Measurements from ENCODE around the gene EIF3D. TPM values are rescaled to one million over a fixed set of nuclear protein-coding genes. Genes with fewer than 3 reads are reported as not detected.

EIF3D gene
- total RNA-seq, 1 donor from 2014 or later, result 285 TPM

DNA sequence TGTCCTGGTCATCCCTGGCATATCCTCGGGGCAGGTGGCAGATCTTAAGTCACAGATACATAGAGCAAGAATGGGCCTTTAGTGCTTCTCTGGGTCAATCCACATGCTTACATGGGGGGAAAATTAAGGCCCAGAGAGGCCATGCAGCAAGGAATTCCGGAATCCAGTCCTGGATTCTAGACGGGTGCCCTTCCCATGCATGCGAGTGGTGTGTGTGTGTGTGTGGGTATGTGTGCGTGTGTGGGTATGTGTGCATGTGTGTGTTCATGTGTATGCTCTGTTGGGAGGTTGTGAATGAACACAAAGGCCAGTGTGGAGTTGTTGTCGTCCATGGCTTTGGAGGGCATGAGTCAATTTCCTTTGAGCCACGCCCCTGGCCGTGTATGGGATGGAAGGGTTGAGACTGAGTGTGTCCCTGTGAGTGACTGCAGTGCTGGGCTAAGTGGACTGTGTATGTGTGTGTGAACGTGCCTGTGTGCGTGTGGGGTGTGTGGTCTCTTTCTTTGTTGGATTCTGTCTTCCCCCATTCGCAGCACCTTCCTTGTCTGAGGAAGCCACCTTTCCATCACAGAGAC lies 33.4 kb upstream of the EIF3D start:
- intact Hi-C loops (cut with micrococcal nuclease), result no loop called here

DNA sequence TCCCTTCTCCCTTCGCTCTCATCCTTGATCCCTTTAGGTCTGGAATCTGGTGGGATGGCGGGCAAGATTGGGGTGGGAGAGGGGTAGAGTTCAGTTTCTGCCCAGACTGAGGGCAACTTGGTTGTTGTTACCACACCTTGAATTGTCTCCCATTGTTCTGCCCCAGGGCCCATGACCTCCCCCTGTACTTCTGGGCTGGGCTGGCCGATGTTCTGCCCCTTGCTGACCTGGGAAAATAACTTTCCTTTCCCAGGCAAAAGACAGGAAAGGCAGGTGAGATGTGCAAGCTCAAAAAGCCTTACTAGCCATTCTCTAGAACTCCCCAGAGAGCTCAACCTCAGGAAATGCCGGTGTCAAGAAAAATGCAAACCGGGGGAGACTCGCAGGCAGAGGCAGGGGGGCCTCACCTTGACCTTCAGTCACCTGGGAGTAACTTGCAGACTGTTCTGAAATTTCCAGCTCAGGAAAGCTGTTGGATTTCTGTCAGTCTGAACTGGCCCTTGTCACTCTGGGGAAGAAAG lies 32.4 kb upstream of the EIF3D start:
- no peak overlapping the region for H3K4me3 Mint-ChIP-seq
- peaks cover 7% of the 10 kb centered on the region for H3K4me1 Mint-ChIP-seq
- H3K36me3 Mint-ChIP-seq (ENCODE audit: low read depth), result no peaks in the 10 kb centered on the region
- CTCF ChIA-PET, result no interaction called here
- POLR2A ChIA-PET, result no interaction called here
- TF ChIP-seq, protein P1, sequence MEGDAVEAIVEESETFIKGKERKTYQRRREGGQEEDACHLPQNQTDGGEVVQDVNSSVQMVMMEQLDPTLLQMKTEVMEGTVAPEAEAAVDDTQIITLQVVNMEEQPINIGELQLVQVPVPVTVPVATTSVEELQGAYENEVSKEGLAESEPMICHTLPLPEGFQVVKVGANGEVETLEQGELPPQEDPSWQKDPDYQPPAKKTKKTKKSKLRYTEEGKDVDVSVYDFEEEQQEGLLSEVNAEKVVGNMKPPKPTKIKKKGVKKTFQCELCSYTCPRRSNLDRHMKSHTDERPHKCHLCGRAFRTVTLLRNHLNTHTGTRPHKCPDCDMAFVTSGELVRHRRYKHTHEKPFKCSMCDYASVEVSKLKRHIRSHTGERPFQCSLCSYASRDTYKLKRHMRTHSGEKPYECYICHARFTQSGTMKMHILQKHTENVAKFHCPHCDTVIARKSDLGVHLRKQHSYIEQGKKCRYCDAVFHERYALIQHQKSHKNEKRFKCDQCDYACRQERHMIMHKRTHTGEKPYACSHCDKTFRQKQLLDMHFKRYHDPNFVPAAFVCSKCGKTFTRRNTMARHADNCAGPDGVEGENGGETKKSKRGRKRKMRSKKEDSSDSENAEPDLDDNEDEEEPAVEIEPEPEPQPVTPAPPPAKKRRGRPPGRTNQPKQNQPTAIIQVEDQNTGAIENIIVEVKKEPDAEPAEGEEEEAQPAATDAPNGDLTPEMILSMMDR (IDR thresholded peaks at IDR 0.05), result no peak
- DNase-seq (no peak), ATAC-seq (ENCODE audit: low read depth) (no peak)
- no peaks in the 10 kb centered on the region for H3K9me3 Mint-ChIP-seq
- peaks cover 10% of the 10 kb centered on the region for H3K27me3 Mint-ChIP-seq
- intact Hi-C loops (cut with micrococcal nuclease), result no loop called here
- H3K27ac Mint-ChIP-seq, result no peak overlapping the region

More for the DNA sequence above, 33.4 kb upstream of the EIF3D start:
- ATAC-seq (ENCODE audit: low read depth), result no peak
- peaks cover 12% of the 10 kb centered on the region for H3K27me3 Mint-ChIP-seq
- H3K36me3 Mint-ChIP-seq (ENCODE audit: low read depth), result no peaks in the 10 kb centered on the region
- H3K27ac Mint-ChIP-seq, result no peak overlapping the region
- POLR2A ChIA-PET, result no interaction called here
- CTCF ChIA-PET, result no interaction called here
- TF ChIP-seq, protein P1 (IDR thresholded peaks at IDR 0.05), result no peak
- H3K4me3 Mint-ChIP-seq, result no peak overlapping the region
- peaks cover 7% of the 10 kb centered on the region for H3K4me1 Mint-ChIP-seq
- DNase-seq, result no peak
- H3K9me3 Mint-ChIP-seq, result no peaks in the 10 kb centered on the region

DNA sequence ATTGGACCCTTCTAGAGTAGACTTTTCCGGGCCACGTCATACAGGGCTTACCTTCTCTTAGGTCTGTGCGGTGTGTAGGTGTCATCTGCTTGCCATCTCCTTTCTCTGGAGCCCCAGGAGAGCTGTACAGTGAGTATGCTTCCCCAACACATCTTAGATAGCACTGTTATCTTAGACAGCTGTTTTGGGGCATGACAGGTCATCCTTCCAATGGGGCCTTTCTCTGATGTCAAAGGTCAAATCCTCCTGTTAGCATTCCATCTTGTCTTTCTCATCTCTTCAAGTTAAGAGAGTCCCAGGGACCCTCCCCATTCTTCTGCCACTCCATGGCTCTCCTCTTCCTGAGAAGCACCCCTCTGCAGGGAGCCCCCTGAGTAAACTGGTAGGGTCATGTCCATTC lies 31.0 kb upstream of the EIF3D start:
- Mint-ChIP-seq H3K27ac (no peak overlapping the region), H3K9me3 (no peaks in the 10 kb centered on the region), H3K27me3 (peaks cover 10% of the 10 kb centered on the region), H3K36me3 (ENCODE audit: low read depth) (no peaks in the 10 kb centered on the region), H3K4me1 (peaks cover 7% of the 10 kb centered on the region), H3K4me3 (no peak overlapping the region)
- CTCF ChIA-PET, result no interaction called here
- intact Hi-C loops (cut with micrococcal nuclease), result no loop called here
- DNase-seq (no peak), ATAC-seq (ENCODE audit: low read depth) (no peak)
- TF ChIP-seq, protein P1 (IDR thresholded peaks at IDR 0.05), result no peak
- POLR2A ChIA-PET, result no interaction called here

DNA sequence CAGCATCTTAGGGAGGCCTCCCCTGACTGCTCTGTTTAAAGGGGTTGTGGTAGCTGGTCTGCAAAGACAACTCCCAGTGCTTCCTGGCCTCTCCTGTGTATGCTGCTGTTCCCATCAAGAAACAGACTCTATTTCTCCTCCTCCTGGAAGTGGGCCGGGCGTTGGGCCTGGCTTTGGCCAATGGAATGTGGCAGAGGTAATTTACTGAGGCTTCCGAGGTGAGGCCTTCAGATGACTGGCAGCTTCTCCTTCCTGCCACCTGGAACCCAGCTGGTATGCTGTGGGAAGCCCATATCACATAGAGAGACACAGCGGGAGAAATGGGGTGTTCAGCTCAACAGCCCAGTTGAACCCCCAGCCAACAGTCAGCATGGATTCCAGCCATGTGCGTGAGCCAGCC lies 25.1 kb upstream of the EIF3D start:
- TF ChIP-seq, protein P1 (IDR thresholded peaks at IDR 0.05), result no peak
- Mint-ChIP-seq H3K27ac (peak overlapping the region; percentile 41), H3K4me3 (no peak overlapping the region), H3K36me3 (ENCODE audit: low read depth) (no peaks in the 10 kb centered on the region), H3K9me3 (no peaks in the 10 kb centered on the region), H3K27me3 (no peaks in the 10 kb centered on the region), H3K4me1 (peaks cover 46% of the 10 kb centered on the region)
- no peak for DNase-seq
- ChIA-PET POLR2A (interaction anchor here (0.6 kb wide), 1 partner anchor 46 kb away, joined by 4 read pairs; no protein-coding TSS in a partner anchor), CTCF (no interaction called here)
- intact Hi-C loops (cut with micrococcal nuclease), result no loop called here
- ATAC-seq (ENCODE audit: low read depth), result no peak

DNA sequence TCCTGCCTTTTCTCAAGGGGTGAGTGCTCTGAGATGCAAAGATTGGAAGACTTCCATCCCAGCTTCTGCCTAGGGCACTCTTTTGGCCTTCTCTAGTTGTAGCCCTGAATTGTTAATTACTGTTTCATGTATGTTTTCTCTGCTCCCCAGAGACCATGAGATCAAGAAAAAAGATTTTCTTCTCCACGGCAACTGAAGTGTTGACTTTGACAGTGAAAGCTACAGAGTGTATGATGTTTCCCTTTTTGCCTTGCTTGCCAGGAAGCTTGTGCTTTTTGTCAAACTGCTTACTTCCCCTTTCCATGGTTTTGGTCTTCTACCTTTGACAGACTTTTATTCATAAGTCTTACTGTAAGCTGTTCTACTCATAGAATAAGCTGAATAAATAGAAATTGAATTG lies 23.3 kb upstream of the EIF3D start:
- peak overlapping the region; percentile 91 for H3K27ac Mint-ChIP-seq
- H3K4me3 Mint-ChIP-seq, result peak overlapping the region; percentile 44
- ChIA-PET CTCF (interaction anchor here (0.8 to 2.0 kb wide), 6 partner anchors 17 to 430 kb away, joined by 3 to 7 read pairs (median 3); no protein-coding TSS in a partner anchor), POLR2A (interaction anchor here (0.6 to 3.1 kb wide), 8 partner anchors 20 to 1043 kb away, joined by 3 to 21 read pairs (median 4); partner anchors contain the start of genes EIF3D, FOXRED2 and IFT27)
- TF ChIP-seq, protein P1 (IDR thresholded peaks at IDR 0.05), result no peak
- H3K9me3 Mint-ChIP-seq, result no peaks in the 10 kb centered on the region
- DNase-seq (no peak), ATAC-seq (ENCODE audit: low read depth) (peak; percentile 93)
- no peaks in the 10 kb centered on the region for H3K36me3 Mint-ChIP-seq (ENCODE audit: low read depth)
- no peaks in the 10 kb centered on the region for H3K27me3 Mint-ChIP-seq
- intact Hi-C loops (cut with micrococcal nuclease), result loop anchor here (1.0 kb wide), 2 partner anchors 23 to 224 kb away; partner anchors contain the start of genes EIF3D and IFT27
- H3K4me1 Mint-ChIP-seq, result peaks cover 53% of the 10 kb centered on the region
